Stimulated activated CD4-positive, alpha-beta T cell treated with anti-CD3 and anti-CD28 coated beads, Interleukin-12 subunit alpha, Interleukin-12 subunit beta, amount 100 ng/mL, for 4 hours (primary cell): ENCODE data around the gene EID3.
"Not testable (repeated sequence)": the region's sequence is repeated elsewhere in the genome, so short reads cannot be mapped to it uniquely, and the experiment has no call there.

Experiments used
- DNase-seq: peaks from one replicate; pipeline ENCODE4 v3.0.0-alpha.2; 2020

EID3 gene

DNA sequence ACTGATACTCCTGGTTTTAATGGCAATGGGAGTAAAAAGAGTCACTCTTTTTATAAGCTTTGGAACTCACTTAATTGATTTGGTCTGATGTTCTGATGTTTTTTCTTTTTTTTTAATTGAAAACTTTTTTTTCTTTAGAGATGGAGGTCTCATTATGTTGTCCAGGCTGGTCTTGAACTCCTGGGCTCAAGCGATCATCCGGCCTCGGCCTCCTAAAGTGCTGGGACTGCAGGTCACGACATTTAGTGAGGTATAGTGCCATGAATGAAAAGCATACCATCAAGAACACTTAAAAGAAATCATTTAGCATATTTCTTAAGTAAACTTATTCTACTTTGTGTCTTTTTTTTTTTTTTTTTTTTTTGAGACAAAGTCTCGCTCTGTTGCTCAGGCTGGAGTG is 12.7 kb upstream of the EID3 start:
- DNase-seq = no peak

DNA sequence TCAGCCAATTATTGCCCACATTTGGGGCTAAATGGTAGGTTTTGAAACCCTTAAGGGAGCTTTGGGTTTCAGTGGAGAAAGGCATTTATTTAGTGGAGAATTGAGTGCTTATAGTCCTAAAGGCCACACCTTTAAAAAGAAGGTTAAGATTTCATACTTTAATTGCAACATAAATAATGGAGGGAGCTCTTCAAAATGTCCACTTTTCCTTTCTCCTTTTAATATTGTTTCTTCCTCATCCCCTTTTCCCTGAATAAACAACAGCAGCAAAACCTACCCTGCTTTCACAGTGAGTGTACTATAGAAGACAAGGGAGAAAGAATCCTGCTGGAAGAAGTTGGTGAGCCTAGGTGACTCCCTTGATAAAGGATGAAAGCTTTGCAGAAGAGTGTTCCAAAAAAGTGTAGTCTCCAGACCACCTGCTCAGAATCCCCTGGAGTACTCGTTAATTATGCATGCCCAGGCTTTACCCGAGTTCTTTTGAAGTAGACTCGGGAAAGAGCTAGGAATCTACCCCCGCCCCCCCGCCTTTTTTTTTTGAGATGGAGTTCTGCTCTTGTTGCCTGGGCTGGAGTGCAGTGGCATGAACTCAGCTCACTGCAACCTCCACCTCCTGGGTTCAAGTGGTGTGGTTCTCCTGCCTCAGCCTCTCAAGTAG is 11.5 kb upstream of the EID3 start:
- no peak for DNase-seq

DNA sequence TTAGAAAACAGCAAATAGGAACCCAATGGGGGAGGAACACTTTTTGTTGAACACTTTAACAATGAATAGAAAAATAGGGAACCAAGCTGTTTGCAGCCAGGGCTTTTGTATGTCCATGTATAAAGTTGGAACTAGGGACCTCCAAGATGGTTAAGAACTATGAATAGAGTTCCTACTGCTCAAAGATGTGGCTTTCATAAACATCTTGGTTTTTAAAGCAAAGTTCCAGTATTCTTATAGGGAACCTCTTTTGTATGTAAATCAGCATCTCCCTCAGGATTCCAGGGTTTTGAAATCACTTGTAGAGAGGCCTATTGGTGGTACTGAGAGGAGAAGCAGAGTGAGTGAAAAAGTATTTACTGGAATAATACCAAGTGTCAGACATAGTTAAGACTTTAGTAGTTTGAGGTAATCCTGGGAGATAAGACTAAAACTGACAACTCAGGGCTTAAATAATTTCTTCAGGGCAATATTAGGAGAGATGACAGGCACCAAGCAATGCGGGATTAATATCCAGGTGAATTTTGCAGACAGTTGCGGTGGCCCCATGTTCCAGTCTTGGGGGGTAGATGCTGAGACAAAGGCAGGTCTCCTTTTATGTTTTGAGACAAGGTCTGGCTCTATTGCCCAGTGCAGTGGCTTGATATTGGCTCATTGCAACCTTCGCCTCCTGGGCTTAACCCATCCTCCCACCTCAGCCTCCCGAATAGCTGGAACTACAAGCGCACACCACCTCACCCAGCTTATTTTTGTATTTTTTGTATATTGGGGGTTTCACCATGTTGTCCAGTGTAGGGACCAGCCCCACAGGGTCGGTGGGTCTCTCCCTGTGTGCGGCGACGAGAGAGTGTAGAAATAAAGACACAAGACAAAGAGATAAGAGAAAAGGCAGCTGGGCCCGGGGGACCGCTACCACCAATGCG is 10.4 kb upstream of the EID3 start:
- no peak for DNase-seq

DNA sequence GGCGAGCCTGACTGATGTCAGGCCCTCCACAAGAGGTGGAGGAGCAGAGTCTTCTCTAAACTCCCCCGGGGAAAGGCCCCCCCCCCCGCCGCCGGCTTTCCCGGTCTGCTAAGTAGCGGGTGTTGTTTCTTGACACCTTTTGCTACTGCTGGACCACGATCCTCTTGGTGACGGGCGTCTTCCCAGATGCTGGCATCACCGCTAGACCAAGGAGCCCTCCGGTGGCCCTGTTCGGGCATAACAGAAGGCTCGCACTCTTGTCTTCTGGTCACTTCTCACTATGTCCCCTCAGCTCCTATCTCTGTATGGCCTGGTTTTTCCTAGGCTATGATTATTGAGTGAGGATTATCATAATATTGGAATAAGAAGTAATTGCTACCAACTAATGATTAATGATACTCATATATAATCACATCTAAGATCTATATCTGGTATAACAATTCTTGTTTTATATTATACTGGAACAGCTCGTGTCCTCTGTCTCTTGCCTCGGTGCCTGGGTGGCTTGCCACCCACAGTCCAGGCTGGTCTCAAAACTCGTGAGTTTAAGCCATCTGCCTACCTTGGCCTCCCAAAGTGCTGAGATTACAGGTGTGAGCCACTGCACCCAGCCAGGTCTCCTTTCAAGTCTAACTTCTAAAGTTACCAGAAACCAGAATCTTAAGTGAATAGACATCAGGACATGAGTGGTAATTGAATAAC is 9.2 kb upstream of the EID3 start:
- not testable (repeated sequence) for DNase-seq

GRCh38 chr12:104294927-104295668 is 8.4 kb upstream of the EID3 start:
- no peak for DNase-seq

GRCh38 chr12:104295954-104296353 is 7.6 kb upstream of the EID3 start:
- DNase-seq = no peak

DNA sequence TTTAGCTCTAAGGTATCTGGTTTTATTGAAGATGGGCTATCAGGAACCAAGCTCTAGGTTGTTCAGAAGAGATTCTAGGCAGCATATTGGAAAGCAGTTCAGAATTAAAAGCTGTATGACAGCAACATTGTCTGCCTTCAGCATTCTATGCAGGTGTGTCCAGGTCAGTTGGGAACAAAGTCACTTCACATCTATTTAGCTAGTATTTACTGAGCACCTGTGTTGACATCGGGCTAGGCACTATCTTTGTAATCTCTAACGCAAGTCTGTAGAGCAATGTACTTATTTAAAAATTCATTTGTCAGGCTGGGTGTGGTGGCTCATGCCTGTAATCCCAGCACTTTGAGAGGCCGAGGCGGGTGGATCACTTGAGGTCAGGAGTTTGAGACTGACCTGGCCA is 6.8 kb upstream of the EID3 start:
- DNase-seq = no peak

DNA sequence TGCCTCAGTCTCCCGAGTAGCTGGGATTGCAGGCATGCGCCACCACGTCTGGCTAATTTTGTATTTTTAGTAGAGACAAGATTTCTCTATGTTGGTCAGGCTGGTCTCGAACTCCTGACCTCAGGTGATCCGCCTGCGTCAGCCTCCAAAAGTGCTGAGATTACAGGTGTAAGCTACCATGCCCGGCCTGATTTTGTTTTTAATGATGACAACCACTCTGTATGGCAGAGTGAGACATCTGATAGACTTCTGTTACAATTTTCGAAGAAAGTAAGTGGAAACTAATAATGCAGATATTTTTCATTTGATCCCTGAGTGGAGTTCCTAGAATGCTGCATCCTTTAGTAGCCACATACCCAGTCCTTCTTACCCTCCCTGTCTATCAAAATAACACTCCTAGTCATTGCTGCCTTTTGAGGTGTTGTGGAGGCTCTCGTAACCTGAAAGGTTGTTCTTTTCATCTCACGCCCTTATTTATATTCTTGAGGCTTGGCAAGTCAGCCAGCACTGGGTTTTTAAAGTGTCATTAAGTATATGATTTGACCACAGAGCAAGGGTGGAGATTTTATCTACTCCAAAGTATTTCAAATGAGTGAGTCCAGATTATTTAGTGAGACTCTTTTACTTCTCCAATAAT is 5.9 kb upstream of the EID3 start:
- DNase-seq = no peak

GRCh38 chr12:104299842-104300481 is 3.6 kb upstream of the EID3 start:
- no peak for DNase-seq

GRCh38 chr12:104304261-104305009 is 896 bp downstream of the EID3 start:
- no peak for DNase-seq

GRCh38 chr12:104305349-104305748 is 1.8 kb downstream of the EID3 start:
- DNase-seq = no peak

DNA sequence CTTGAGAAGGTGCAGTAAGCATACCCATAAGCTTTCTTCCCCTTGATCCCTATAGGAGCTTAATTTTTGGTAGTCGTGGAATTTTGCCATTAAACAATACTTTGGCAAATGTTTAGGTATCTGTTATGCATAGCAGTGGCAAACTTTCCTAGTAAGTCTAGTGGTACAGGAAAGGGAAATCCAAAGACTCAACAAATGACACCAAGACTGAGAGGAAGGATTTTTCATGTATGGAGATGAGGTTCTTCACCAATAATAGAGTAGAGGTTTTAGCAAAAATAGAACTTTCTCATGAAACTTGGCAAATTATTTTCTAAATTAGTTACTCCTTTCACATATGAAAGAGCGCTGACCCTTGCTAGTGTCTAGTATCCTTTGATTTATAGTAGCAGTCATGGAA is 2.8 kb downstream of the EID3 start:
- no peak for DNase-seq

GRCh38 chr12:104306943-104307654 is 3.6 kb downstream of the EID3 start:
- DNase-seq = no peak

DNA sequence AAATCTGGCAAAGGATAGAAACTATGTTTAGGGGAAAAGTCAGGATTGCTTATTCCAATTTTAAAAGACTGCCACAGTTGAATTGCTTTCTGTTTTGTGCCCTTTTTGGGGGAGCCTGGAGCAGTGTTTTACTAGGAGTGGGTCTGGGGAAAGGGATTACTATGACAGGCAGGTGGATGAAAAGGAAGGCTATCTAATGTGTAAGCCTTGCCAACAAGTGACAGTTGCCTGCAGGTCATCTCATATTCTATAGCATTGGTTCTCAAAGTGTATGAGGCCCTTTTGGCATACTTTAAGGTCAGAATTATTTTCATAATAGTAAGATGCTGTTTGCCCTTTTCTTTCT is 4.1 kb downstream of the EID3 start:
- no peak for DNase-seq

DNA sequence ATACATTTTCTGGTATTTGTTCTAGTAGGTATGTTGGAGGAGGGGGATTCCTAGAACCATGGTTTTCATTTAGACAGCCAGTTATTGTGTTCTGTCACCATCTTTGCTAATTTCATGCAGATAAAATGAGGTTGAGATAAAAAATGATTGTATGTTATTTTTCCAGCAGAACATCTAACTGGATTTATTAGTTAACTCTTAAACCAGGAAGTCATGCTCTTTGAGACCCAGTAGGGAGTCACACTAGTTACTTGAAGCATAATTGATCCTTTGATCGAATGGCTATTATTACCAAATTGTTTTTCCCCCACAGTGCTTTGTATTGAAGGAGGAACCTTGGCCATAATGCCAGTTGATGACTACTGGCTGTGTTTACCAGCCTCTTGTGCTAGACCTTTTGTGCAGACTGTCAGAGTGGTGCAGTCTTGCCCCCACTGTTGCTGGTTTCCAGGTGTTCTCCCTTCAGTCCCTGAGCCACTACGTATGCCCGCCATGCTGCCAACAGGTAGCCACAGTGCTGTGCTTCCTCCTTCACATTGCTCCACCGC is 6.0 kb downstream of the EID3 start:
- DNase-seq = no peak

DNA sequence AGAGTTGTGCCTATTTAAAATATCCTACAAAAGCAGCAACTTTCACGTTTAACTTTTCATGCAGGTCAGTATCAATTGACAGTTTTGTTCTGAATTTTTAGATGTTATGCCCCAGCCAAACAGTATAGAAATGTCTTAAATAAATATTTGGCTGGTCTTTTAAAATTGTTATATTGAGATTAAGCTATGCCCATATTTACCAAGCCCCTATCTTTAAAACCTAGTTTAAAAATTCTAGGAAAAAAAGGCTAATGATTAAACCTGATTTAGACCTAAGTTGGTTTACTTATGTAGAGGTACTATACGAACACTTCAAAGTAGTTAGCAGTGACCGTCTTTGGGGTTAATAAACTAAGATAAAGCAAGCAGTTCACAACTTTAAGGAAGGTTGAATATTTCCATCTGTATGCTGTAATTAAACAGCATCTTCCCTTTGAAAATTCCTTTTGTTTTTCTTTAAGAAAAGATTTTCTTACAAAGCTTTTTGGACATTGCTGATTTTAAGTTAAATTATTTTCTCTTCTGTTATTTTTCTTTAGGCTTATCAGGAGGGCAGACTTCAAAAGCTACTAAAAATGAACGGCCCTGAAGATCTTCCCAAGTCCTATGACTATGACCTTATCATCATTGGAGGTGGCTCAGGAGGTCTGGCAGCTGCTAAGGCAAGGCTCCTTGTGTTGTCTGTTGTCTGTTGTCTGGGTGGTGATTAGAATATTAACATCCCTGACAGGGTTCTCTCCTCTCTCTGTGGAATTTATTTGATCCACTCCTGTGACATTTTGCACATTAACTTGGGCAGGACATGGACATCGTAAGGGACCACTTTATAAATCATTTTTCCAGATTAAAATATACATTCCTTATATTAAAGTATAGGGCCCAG is 7.5 kb downstream of the EID3 start:
- DNase-seq = no peak

- no peak for DNase-seq
Observed at GRCh38 chr12:104312202-104312601, 8.7 kb downstream of the EID3 start.

DNA sequence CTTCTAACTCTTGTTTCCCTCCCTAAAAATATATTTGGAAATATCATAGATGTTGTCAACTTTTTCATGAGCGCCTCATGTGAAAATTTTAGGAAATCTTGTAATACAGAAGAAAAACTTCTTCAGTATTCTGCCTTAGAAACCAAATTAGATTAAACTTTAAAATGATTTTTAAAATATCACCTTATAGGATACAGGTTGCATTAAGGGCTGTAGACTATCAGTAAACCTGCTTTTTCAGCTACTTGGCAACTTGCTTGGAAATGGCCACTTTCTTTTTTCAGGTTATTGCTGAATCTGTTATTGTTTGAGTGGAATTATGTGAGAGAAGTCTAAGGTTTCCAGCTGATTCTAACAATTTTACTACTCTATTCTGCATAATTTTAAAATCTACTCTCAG is 9.1 kb downstream of the EID3 start:
- DNase-seq = no peak

- DNase-seq = no peak
Observed at GRCh38 chr12:104313568-104314241, 10.2 kb downstream of the EID3 start.
